GM19240 (cell line): ENCODE data around the gene ABHD11.
"Not testable (repeated sequence)": the region's sequence is repeated elsewhere in the genome, so short reads cannot be mapped to it uniquely, and the experiment has no call there.

Experiments used
- DNase-seq: peaks from one replicate; pipeline ENCODE4 v3.0.0; 2011; ENCODE audit warnings: low spot score; ENCODE audit not compliant: insufficient read length

ABHD11 gene

DNA sequence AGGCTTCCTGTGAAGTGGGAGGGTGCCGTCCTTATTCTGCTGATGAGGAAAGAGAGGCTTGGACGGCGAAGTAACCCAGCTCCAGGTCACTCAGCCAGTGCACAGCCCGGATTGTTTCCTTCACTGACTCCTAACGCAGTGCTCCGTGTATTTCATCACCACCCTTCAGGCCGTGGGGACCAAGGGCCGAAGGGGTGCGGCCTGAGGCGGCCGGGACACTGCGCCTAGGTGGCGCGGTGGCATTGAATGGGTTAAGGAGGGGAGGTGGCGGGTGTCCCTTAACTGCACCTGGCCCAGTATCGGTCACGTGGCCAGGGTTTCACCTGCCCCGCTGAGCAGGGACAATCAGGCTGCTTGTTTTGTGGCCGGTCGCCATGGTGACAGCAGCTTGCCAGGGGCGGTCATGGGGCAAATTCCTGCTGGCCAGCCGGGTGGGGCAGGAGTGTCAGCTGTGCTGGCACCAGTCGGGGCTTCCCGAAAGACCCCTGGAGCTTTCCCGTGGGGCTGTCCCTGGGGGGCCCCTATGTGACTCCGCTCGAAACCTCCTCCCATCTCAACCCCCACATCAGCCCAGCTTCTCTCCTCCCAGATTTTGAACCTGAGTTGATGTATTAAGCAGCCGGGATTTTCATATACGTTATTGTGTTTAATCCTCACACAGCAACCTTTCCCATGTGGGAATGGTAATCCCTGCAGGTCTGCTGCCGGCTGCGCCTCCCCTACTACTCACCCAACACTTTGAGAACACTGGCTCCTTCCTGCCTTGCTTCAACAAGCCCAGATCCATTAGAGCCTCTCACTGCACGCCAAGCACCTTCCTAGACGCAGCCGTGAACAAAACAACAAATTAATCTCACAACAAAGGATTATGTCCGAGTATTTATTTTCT, 4.4 kb upstream of the ABHD11 start:
- no peak for DNase-seq

DNA sequence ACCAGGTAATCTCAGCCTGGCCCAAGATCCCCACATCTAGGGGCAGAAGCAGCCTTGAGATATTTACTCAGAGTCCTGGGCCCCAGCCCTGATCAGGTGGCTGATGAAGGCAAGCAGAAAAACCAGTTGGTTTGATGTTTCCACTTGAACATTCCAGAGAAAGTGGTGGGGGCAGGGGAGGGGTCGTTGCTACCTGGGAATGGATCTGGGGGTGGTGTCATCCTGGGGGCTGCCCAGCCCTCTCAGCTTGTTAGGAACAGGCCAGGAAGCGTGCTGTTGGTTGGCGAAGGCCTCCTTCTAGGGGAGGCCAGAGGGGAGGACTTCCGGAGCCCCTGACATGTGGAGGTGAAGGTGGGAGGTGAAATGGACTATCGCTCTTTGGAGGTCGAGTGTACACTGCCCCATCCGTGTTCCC, 3.7 kb upstream of the ABHD11 start:
- no peak for DNase-seq

DNA sequence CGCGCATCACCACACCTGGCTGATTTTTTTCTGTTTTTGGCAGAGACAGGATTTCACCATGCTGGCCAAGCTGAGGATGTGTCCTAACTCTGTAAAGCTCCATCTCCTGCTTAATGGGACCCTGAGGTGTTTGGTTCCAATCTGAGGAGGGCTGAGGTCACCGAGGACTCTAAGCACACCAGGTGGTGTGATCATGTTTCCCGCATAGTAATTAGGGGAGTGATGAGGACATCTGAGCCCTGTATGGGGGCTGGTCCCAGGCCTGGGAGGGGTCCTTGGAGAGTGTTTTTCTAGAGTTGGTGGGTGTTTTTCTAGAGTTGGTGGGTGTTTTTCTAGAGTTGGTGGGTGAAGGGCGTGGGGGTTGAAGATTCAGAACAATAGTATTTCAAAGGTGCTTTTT, 3.0 kb upstream of the ABHD11 start:
- DNase-seq: no peak

DNA sequence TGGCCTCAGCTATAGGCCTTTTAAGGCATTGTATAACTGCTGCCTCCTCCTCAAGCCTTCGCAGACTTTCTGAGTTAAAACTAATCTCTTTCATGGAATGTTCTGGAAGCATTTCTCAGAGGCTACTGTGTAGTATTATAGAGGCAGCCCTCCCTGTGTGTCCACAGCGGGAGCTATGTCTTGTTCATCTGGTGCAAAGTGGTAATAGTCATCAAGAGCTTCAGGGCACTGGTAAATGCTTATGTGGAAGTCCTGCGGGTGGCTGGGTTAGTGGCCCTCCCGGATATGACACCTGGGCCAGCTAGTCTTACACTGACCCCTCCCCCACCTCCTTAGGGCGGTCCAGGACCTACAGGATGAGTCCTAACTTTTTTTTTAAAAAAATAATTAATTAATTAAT, 2.2 kb upstream of the ABHD11 start:
- no peak for DNase-seq

DNA sequence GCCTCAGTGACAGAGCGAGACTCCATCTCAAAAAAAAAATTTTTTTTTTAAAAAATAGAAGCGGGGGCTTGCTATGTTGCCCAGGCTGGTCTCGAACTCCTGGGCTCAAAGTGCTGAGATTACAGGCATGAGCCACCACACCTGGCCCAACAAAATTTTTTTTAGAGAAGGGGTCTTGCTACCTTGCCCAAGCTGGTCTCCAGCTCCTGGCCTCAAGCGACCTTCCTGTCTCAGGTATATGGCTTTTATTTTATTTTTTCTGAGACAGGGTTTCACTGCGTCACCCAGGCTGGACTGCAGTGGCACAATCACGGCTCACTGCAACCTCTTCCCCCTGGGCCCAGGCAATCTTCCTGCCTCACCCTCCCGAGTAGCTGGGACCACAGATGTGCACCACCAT, 1.6 kb upstream of the ABHD11 start:
- no peak for DNase-seq

DNA sequence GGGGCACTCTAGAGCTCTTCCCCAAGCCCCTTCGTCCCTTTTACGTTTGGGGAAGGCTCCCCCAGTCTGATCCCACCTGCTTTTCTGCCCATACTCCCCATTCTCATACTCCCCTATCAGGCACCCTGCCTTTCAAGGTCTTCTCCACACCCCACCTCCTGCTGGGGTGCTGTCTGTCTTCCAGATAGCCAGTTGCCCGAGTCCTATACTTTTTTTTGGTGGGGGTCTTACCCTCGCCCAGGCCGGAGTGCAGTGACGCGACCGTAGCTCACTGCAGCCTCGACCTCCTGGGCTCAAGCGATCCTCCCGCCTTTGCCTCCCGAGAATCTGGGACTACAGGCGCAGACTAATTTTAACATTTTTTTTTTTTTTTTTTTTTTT, 775 bp upstream of the ABHD11 start:
- no peak for DNase-seq

DNA sequence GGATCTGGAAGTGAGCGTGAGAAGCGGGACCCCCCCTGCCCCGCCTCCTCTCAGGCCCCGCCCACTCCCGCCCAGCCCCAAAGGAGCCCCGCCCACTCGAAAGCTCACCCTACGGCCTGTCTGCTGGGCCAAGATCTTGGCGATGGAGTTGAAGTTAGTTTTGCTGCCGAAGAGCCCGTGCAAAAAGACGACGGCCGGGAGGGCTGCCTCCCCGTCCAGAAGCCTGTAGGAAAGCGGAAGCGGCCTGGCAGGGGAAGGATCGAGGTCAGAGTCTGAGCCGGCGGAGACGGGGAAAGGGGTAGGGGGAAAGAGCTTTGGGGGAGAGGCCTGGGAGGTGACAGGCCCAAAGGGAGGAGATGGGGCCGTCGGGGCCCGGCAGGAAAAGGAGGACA, 386 bp downstream of the ABHD11 start:
- DNase-seq: no peak

DNA sequence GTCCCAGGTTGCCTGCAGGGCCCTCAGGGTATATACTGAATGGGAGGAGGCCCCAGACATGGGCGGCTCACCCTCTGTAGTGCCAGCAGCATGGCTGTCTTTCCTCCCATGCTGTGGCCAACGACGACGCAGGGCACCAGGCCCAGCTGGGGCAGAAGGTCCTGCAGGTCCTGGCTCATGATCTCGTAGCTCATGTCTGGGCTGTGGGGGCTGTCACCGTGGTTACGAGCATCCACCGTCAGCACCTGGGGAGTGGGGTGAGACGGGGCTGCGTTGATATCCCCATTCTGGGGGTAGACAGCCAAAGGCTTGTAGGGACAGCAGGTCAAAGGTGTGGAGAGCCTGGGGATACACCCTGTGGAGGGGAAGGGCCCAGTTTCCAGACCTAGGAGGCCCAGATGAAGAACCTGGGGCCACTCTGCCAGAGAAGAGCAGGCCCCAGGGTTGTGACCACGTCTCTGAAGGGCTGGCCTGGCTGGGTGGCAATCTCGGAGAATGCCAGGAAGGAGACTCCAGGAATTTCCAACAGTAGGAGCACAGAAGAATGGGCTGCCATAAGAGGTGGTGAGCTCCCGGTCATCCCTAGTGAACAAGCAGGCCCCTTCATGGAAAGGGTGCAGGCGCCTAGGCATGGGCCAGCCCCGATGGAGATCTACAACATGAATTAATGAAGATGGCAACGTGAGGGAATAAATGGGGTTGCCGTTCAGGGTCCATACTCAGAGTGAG, 947 bp downstream of the ABHD11 start:
- no peak for DNase-seq

DNA sequence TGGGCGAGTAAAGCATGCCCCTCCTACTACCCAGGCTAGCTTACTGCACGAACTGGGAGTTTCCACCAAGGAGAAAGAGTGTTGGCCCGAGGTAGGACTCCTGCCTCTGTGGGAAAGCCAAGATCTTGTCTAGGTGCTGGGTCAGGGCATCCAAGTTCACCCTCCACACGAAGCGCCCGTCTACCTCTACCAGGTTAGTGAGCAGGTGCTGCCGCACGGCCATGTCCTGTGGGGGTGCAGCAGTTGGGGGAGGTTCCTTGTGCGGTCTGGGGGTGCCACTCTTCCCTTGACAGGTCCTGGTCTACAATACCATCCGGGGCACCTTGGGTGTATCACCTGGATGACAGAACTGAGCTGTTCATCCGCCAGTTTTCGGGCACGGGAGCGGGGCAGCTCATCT, 1.7 kb downstream of the ABHD11 start:
- DNase-seq: no peak

DNA sequence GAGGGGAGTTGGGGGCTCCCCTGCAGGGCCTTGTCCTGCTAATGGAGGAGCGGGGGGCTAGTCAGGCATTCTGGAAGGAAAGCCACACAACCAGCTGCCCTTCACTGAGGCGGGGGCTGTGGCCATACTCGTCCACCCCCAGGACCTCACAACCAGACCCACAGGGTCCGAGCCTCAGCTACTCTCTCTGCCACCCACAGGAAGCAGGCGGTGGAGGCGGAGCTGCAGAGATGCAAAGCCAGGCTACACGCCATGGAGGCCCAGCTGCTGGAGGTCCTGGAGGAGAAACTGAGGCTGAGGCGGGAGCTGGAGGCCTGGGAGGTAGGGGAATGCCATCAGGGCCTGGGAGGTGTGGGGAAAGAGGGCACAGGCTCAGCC, 3.1 kb downstream of the ABHD11 start:
- DNase-seq: no peak

DNA sequence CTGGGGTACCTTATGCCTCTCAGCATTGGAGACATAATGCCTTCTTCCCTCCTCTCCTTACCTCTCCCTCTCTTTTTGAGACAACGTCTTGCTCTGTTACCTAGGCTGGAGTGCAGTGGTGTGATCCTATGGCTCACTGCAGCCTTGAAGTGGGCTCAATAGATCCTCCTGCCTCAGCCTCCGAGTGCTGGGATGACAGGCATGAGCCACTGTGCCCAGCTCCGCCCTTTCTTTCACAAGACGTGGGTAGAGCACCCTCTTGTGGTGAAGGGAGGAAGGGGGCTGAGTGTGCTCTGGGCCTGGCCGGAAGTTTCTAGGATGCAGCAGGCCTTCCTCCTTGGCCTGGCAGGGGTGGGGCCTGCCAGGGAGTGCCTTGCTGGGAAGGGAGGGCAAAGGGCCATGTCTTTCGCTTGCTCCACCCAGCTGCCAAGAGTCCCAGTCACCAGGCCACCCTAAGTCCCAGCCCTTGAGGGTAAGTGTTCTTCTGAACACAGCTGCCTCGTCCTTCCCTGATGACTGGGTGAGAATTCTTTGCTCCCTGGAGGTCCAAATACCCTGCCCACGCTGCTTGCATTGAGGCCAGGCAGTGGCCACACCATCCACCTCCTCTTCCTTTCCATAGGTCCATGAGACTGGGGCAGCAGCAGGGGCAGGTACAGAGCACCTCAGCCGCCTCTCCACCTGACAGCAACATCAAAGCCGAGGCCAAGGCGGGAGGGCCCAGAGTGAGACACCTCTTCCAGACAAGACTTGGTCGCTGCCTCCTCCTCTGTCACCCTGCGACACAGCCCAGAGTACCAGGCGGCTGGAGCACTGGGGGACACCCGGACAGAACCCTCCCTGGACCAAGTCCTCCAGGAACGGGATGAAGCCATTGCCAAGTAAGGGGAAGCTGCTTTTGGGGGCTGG, 3.7 kb downstream of the ABHD11 start:
- DNase-seq: no peak

DNA sequence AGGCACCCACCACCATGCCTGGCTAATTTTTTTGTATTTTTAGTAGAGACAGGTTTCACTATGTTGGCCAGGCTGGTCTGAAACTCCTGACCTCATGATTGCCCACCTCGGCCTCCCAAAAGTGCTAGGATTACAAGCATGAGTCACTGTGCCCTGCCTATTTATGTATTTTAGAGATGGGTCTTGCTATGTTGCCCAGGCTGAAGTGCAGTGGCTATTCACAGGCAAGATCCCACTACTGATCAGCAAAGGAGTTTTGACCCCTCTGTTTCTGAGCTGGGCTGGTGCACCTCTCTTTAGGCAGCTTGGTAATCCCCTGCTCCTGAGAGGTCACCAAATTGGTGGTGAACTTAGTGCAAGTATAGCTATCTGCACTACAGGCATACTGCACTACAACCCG, 6.2 kb downstream of the ABHD11 start:
- no peak for DNase-seq

DNA sequence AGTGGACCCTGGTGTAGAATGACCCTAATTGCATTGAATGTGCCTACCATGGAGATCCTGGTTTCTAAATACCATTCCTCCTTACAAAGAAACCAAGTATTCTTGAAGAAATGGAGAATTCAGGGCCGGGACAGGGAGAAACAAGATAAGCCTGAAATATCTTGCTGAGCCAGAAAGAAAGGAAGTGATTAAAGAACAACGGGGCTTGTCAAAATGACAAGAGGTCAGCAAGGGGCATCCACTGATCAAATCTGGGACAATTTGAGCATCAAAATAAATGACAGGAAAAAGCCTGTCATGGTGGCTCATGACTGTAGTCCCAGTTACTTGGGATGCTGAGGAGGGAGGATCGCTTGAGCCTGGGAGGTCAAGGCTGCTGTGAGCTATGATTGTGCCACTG, 8.1 kb downstream of the ABHD11 start:
- DNase-seq: no peak

DNA sequence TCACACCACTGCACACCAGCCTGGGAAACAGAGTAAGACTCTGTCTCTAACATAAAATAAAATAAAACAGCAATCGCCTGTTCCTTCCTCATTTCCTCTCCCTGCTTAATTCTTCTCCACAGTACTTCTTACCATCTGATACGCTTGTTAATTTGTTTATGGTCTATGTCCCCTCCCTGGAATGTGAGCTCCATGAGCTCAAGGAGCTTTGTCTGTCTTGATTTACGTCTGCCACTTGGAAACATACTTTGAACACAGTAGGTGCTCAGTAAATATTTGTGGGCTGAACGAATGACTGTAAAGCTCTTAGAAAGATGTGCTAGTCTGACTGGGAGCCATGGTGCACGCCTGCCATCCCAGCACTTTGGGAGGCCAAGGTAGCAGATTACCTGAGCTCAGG, 10.1 kb downstream of the ABHD11 start:
- no peak for DNase-seq

DNA sequence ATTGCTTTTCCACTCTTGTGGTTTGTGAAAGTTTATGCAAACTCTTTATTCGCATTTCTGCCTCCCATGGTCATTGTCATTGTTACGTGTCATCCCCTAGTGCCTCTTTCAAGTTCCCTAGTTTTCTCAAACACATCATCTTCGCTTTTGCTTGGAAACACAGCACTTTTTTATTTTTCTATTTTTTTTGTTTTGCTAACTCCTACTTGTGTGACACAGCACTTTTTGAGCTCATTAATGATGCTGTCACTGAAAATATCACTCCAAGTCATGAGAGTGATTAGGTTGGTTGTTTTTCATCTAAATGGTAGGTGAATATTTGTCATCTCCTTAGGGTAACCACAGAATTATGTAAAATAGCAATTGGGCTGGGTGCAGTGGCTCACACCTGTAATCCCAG, 10.7 kb downstream of the ABHD11 start:
- no peak for DNase-seq

DNA sequence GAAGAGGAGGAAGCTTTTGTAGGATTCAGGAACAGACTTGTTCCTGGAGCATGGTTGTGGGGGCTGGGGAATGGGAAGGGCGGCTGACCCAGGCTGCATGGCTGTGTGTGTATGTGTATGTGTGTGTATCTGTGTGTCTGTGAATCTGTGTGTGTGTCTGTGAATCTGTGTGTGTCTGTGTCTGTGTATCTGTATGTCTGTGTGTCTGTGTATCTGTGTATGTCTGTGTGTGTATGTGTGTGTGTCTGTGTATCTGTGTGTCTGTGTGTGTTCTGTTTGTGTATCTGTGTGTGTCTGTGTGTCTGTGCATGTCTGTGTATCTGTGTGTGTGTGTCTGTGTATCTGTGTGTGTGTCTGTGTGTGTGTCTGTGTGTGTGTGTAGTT, 12.5 kb downstream of the ABHD11 start:
- DNase-seq: no peak

DNA sequence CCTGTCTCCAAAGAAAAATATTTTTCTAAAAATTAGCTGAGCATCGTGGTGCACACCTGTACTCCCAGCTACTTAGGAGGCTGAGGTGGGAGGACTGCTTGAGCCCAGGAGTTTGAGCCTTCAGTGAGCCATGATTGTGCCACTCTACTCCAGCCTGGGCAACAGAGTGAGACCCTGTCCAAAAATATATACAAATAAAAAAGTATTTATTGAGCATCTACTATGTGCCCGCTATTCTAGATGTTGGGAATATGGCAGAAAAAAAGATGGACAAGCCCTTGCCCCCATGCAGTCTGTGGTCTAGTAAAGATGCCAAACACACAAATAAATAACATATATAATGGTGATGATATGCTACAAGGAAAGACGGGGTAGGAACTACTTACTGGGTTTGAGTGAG, 14.8 kb downstream of the ABHD11 start:
- DNase-seq: no peak

DNA sequence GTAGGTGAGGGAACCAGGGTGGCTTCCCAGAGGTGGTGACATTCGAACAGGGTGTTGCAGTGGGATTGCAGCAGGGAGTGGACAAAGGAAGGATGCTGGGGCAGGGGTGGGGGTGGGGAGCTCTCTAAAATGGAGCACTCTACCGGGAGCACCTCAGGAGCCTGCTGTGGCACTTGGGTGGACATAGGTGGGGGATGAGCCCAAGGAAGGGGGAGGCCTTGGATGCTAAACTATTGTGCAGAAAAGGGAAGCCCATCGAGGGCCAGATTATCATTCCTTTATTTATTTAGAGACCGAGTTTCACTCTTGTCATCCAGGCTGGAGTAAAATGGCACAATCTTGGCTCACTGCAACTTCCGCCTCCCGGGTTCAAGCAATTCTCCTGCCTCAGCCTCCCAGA, 15.8 kb downstream of the ABHD11 start:
- no peak for DNase-seq

DNA sequence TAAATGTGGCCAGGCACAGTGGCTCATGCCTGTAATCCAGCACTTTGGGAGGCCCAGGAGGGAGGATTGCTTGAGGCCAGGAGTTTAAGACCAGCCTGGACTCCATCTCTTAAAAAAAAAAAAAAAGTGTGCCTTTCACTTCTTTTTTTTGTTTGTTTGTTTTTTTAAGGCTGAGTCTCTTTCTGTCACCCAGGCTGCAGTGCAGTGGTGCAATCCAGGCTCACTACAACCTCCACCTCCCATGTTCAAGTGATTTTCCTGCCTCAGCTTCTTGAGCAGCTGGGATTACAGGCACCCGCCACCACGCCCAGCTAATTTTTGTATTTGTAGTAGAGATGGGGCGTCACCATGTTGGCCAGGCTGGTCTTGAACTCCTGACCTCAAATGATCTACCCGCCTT, 16.4 kb downstream of the ABHD11 start:
- DNase-seq: not testable (repeated sequence)

DNA sequence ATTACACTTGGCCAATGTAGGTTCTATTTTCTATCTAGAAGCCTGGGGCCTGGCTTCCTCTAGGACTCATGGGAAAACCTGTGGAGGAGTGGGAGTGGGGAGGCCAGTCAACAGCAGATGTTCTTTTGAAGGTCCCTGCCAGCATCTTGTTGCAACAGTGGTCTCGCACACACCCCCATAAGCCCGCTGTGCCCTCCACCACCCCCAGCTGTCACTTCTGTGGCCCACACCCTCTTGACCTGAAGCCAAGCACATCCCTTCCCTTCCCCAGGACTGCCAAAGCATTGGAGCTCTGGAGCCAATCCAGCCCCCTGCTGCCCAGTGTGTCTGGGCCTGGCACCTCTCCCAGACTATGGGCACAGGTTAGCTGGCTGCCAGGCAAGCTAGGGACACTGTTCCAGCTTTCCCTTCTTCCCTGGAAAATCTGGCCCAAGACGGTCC, 17.2 kb downstream of the ABHD11 start:
- DNase-seq: no peak

DNA sequence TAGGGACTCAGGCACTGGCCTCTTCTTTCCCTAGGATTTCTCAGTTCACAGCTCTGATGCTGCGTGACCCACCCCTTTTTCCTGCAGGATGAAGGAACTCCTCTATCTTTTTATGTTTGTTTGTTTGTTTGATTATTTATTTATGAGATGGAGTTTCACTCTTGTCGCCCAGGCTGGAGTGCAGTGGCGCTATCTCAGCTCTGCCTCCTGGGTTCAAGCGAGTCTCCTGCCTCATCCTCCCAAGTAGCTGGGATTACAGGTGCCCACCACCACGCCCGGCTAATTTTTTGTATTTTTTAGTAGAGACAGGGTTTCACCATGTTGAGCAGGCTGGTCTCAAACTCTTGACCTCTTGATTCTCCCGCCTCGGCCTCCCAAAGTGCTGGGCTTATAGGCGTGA, 18.2 kb downstream of the ABHD11 start:
- DNase-seq: not testable (repeated sequence)

DNA sequence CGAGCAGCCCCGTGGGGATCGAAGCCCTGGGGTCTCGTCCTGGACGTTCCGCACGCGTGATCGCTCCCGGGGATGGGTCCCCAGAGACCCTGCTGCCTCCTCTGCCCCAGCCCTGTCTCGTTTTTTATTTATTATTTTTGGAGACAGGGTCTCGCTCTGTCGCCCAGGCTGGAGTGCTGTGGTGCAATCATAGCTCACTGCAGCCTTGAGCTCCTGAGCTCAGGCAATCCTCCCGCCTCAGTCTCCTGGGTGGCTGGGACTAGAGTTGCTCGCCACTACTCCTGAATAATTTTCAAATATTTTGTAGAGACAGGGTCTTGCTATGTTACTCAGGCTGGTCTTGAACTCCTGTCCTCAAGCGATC, 18.8 kb downstream of the ABHD11 start:
- no peak for DNase-seq
